ENCODE results near the gene LYPD6B. TPM values are rescaled to one million over a fixed set of nuclear protein-coding genes. Genes with fewer than 3 reads are reported as not detected.

Gene LYPD6B
- total and polyA plus RNA-seq, 2 donors (not counting 3 experiments of a cell fraction or from before 2014, with no cell fraction given) = not detected

- DNase-seq (ENCODE audit: low read depth, low spot score) = no peak
- dilution Hi-C loops (cut with MboI; ENCODE audit: extremely low pct_ligation_motif_present, low sequenced_read_pairs) = no loop called here
- no peaks in the 10 kb centered on the region for H3K9me1 ChIP-seq (replicated peaks; ENCODE audit: control insufficient read depth, extremely low read depth, insufficient read depth, low read length)
- no peak for FAIRE-seq
- H3K4me3 ChIP-seq (replicated peaks in 1 of 3; ENCODE audit: insufficient read depth in 1 of 3, low read depth in 1 of 3, low read length in 3 of 3) = no peak overlapping the region
- no peak overlapping the region for H3K9ac ChIP-seq (replicated peaks; ENCODE audit: extremely low read depth, insufficient read depth, low read length)
- BruUV-seq (replicated peaks) = no TSS peak
- H3K27ac ChIP-seq (ENCODE audit: insufficient read depth, low read depth, low read length) = no peak overlapping the region
- ChIA-PET CTCF (no interaction called here), POLR2A (no interaction called here)
- no peak overlapping the region for H3K4me2 ChIP-seq (ENCODE audit: insufficient read depth, low read length)
- no peak overlapping the region for H2AFZ ChIP-seq (ENCODE audit: low read depth, low read length)
- H3K79me2 ChIP-seq (ENCODE audit: control insufficient read depth, insufficient read depth, low read length) = no peaks in the 10 kb centered on the region
- intact Hi-C loops (cut with micrococcal nuclease) = no loop called here
- no peaks in the 10 kb centered on the region for H4K20me1 ChIP-seq (replicated peaks; ENCODE audit: control insufficient read depth, extremely low read depth, insufficient read depth, low read length)
- no peak for TF ChIP-seq MAX (IDR thresholded peaks at IDR 0.05; ENCODE audit: insufficient read depth, insufficient read length)
- TF ChIP-seq EZH2 (IDR thresholded peaks at IDR 0.05; ENCODE audit: borderline replicate concordance, low read depth, low read length, severe bottlenecking) = no peak
- no peak for TF ChIP-seq GATA2 (IDR thresholded peaks at IDR 0.05; ENCODE audit: insufficient read depth, insufficient read length, low read depth, low read length)
- no peak for TF ChIP-seq FOS (IDR thresholded peaks at IDR 0.05; ENCODE audit: borderline replicate concordance, insufficient read depth, low read length)
- TF ChIP-seq POLR2AphosphoS5 (IDR thresholded peaks at IDR 0.05; ENCODE audit: insufficient read depth, low read depth, low read length) = no peak
- TF ChIP-seq CTCF (IDR thresholded peaks at IDR 0.05; ENCODE audit: extremely low read depth in 1 of 2, insufficient read depth in 1 of 2, low read depth in 1 of 2, low read length in 2 of 2) = no peak
- no peak for TF ChIP-seq MYC (IDR thresholded peaks at IDR 0.05; ENCODE audit: low read depth, low read length)
- no peak for TF ChIP-seq JUN (IDR thresholded peaks at IDR 0.05; ENCODE audit: borderline replicate concordance, insufficient read depth, insufficient read length, low read depth)
- TF ChIP-seq POLR2A (IDR thresholded peaks at IDR 0.05; ENCODE audit: low read depth, low read length) = no peak
- H3K27me3 ChIP-seq (ENCODE audit: control insufficient read depth in 2 of 2, insufficient read depth in 2 of 2, low read length in 2 of 2) = no peaks in the 10 kb centered on the region
- no peaks in the 10 kb centered on the region for H3K36me3 ChIP-seq (ENCODE audit: control insufficient read depth in 2 of 2, extremely low read depth in 1 of 2, insufficient read depth in 2 of 2, low read length in 2 of 2)
- no peaks in the 10 kb centered on the region for H3K4me1 ChIP-seq (ENCODE audit: control insufficient read depth, extremely low read depth, insufficient read depth, low read length)
- no peaks in the 10 kb centered on the region for H3K9me3 ChIP-seq (replicated peaks; ENCODE audit: control insufficient read depth, insufficient read depth, low read length)
Measured at GRCh38 chr2:149155196-149155969, 116.9 kb downstream of the LYPD6B start.

Measured in endothelial cell of umbilical vein (primary cell).